ENCODE data around the gene LAMTOR5. TPM values are rescaled to one million over a fixed set of nuclear protein-coding genes. Genes with fewer than 3 reads are reported as not detected.
"Not testable (repeated sequence)": the region's sequence is repeated elsewhere in the genome, so short reads cannot be mapped to it uniquely, and the experiment has no call there.

Gene LAMTOR5
- total RNA-seq, 3 donors from 2014 or later: 102 to 117 (median 109) TPM

GRCh38 chr1:110441888-110442287 is 34.4 kb upstream of the LAMTOR5 start:
- intact Hi-C loops (cut with DNase I; ENCODE audit: low total_unique reads): no loop called here
- Histone ChIP-seq H3K27me3 (no peaks in the 10 kb centered on the region), H3K27ac (no peak overlapping the region), H3K4me1 (no peaks in the 10 kb centered on the region), H3K9me3 (no peaks in the 10 kb centered on the region), H3K4me3 (no peak overlapping the region), H3K36me3 (no peaks in the 10 kb centered on the region)
- DNase-seq (ENCODE audit: low spot score in 2 of 2): no peak
- TF ChIP-seq POLR2AphosphoS5 (IDR thresholded peaks at IDR 0.05) (no peak), CTCF (IDR thresholded peaks at IDR 0.05) (no peak), POLR2A (IDR thresholded peaks at IDR 0.05) (no peak)

DNA sequence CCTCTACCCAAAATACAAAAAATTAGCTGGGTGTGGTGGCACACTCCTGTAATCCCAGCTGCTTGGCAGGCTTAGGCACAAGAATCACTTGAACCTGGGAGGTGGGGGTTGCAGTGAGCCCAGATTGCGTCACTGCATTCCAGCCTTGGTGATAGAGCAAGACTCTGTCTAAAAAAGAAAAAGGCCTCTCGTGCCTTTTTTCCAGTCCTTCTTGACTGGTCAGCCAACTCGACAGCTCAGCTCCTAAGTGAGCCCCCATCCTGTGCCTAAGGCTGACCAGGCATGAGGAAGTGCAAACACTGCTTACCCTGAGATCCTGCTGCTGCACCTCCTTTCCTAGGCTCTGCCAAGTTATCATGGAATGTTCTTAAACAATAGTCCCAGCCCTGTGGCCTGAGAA is 33.4 kb upstream of the LAMTOR5 start:
- Histone ChIP-seq H3K4me1 (no peaks in the 10 kb centered on the region), H3K36me3 (no peaks in the 10 kb centered on the region), H3K27ac (no peak overlapping the region), H3K9me3 (no peaks in the 10 kb centered on the region), H3K4me3 (no peak overlapping the region), H3K27me3 (no peaks in the 10 kb centered on the region)
- intact Hi-C loops (cut with DNase I; ENCODE audit: low total_unique reads): no loop called here
- TF ChIP-seq POLR2AphosphoS5 (IDR thresholded peaks at IDR 0.05) (no peak), POLR2A (IDR thresholded peaks at IDR 0.05) (no peak), CTCF (IDR thresholded peaks at IDR 0.05) (no peak)
- DNase-seq (ENCODE audit: low spot score in 2 of 2): peak in 1 of 2 donors; percentile 20

GRCh38 chr1:110439873-110440272 is 32.4 kb upstream of the LAMTOR5 start:
- H3K36me3 ChIP-seq; H3K4me1 ChIP-seq; H3K27ac ChIP-seq; intact Hi-C loops (cut with DNase I; ENCODE audit: low total_unique reads); H3K27me3 ChIP-seq; DNase-seq (ENCODE audit: low spot score in 2 of 2); H3K4me3 ChIP-seq; H3K9me3 ChIP-seq: not testable (repeated sequence)

GRCh38 chr1:110438893-110439292 is 31.4 kb upstream of the LAMTOR5 start:
- no peaks in the 10 kb centered on the region for H3K9me3 ChIP-seq
- no peak for DNase-seq (ENCODE audit: low spot score in 2 of 2)
- no peak for TF ChIP-seq CTCF (IDR thresholded peaks at IDR 0.05)
- TF ChIP-seq POLR2A (IDR thresholded peaks at IDR 0.05): no peak
- no peak for TF ChIP-seq POLR2AphosphoS5 (IDR thresholded peaks at IDR 0.05)
- no peaks in the 10 kb centered on the region for H3K4me1 ChIP-seq
- H3K36me3 ChIP-seq: no peaks in the 10 kb centered on the region
- H3K27ac ChIP-seq: no peak overlapping the region
- no peak overlapping the region for H3K4me3 ChIP-seq
- intact Hi-C loops (cut with DNase I; ENCODE audit: low total_unique reads): no loop called here
- H3K27me3 ChIP-seq: no peaks in the 10 kb centered on the region

DNA sequence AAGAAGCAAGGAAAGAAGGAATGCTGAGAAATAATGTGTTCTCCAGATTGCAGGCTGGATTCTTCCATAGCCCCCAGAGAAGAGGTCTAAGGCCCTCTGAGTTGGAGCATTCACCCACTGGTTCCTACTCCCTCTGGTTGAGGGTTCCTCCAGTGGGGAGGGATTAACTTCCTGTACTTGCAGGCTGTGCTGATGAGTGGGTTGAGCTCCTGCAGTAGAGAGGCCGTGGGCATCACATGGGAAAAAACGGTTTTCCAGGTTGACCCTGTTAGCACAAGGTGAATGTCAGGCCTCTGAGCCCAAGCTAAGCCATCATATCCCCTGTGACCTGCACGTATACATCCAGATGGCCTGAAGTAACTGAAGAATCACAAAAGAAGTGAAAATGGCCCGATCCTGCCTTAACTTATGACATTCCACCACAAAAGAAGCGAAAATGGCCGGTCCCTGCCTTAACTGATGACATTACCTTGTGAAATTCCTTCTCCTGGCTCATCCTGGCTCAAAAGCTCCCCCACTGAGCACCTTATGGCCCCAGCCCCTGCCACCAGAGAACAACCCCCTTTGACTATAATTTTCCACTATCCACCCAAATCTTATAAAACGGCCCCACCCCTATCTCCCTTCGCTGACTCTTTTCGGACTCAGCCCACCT is 30.3 kb upstream of the LAMTOR5 start:
- H3K9me3 ChIP-seq; H3K27me3 ChIP-seq; intact Hi-C loops (cut with DNase I; ENCODE audit: low total_unique reads); DNase-seq (ENCODE audit: low spot score in 2 of 2); H3K36me3 ChIP-seq; H3K4me1 ChIP-seq; H3K27ac ChIP-seq; H3K4me3 ChIP-seq: not testable (repeated sequence)

GRCh38 chr1:110436635-110437034 is 29.1 kb upstream of the LAMTOR5 start:
- Histone ChIP-seq H3K36me3 (no peaks in the 10 kb centered on the region), H3K27me3 (no peaks in the 10 kb centered on the region), H3K27ac (no peak overlapping the region), H3K9me3 (no peaks in the 10 kb centered on the region), H3K4me1 (no peaks in the 10 kb centered on the region), H3K4me3 (no peak overlapping the region)
- TF ChIP-seq POLR2AphosphoS5 (IDR thresholded peaks at IDR 0.05) (no peak), POLR2A (IDR thresholded peaks at IDR 0.05) (no peak), CTCF (IDR thresholded peaks at IDR 0.05) (no peak)
- no peak for DNase-seq (ENCODE audit: low spot score in 2 of 2)
- intact Hi-C loops (cut with DNase I; ENCODE audit: low total_unique reads): no loop called here

Measured in breast epithelium (tissue), 4 donors.